CD14-positive monocyte (primary cell): ENCODE measurements around the gene TTC38. TPM values are rescaled to one million over a fixed set of nuclear protein-coding genes. Genes with fewer than 3 reads are reported as not detected.

Experiments used
- DNase-seq, 3 donors: peaks; one replicate each; pipeline ENCODE4 v3.0.0-alpha.2; 2011 to 2022
- H2AFZ ChIP-seq: 2 replicates; pipeline ENCODE4 v1.6.0; 2012; ENCODE audit warnings: mild to moderate bottlenecking, low read depth, low read length, inconsistent platforms; ENCODE audit not compliant: insufficient read depth, poor library complexity, severe bottlenecking
- H3K27ac ChIP-seq, 2 donors: 1 replicate in 1 of 2; 2 replicates in 1 of 2; pipeline ENCODE4 v1.5.1; 2012 to 2013; ENCODE audit warnings: low read length in 2 of 2, control low read depth in 1 of 2, inconsistent platforms in 1 of 2, low read depth in 1 of 2, mild to moderate bottlenecking in 1 of 2
- H3K27me3 ChIP-seq, 2 donors: one replicate each; pipeline versions ENCODE4 v1.6.0 to v1.6.1; 2011 to 2013; ENCODE audit warnings: low read length in 2 of 2; ENCODE audit not compliant: control insufficient read depth in 2 of 2, insufficient read depth in 2 of 2
- H3K36me3 ChIP-seq, 2 donors: replicated peaks in 1 of 2; 1 replicate in 1 of 2; 2 replicates in 1 of 2; pipeline versions ENCODE4 v1.5.1 to v1.6.1; 2012 to 2013; ENCODE audit warnings: low read length in 2 of 2, control low read depth in 1 of 2, inconsistent platforms in 1 of 2, mild to moderate bottlenecking in 1 of 2; ENCODE audit not compliant: insufficient read depth in 2 of 2, control insufficient read depth in 1 of 2
- H3K4me1 ChIP-seq, 2 donors: 1 replicate in 1 of 2; 2 replicates in 1 of 2; pipeline versions ENCODE4 v1.5.1 to v1.6.1; 2012 to 2013; ENCODE audit warnings: low read length in 2 of 2, control low read depth in 1 of 2, inconsistent platforms in 1 of 2, mild to moderate bottlenecking in 1 of 2, moderate library complexity in 1 of 2; ENCODE audit not compliant: insufficient read depth in 2 of 2, control insufficient read depth in 1 of 2
- H3K4me2 ChIP-seq: replicated peaks from 2 replicates; pipeline ENCODE3; 2012; ENCODE audit warnings: low read length, moderate library complexity, mild to moderate bottlenecking; ENCODE audit not compliant: poor library complexity, severe bottlenecking; ENCODE audit errors: extremely low read depth
- H3K4me3 ChIP-seq, 3 experiments: fragments of 200-600 bp in 1 of 3; sonication (generic) in 1 of 3; replicated peaks in 1 of 3; 1 replicate in 2 of 3; 2 replicates in 1 of 3; pipeline ENCODE4 v1.5.1; 2011 to 2013; ENCODE audit warnings: low read length in 3 of 3, mild to moderate bottlenecking in 3 of 3, control low read depth in 2 of 3, low read depth in 2 of 3, inconsistent platforms in 1 of 3, moderate library complexity in 1 of 3
- H3K79me2 ChIP-seq: 2 replicates; pipeline ENCODE4 v1.6.0; 2012; ENCODE audit warnings: mild to moderate bottlenecking, control low read depth, inconsistent platforms, low read length, moderate library complexity; ENCODE audit not compliant: insufficient read depth
- H3K9ac ChIP-seq: 2 replicates; pipeline ENCODE4 v1.6.0; 2017; ENCODE audit warnings: low read length, mild to moderate bottlenecking; ENCODE audit not compliant: insufficient read depth, poor library complexity, severe bottlenecking
- H3K9me3 ChIP-seq, 2 donors: replicated peaks in 1 of 2; 1 replicate in 1 of 2; 2 replicates in 1 of 2; pipeline versions ENCODE4 v1.5.1 to v1.6.1; 2012 to 2013; ENCODE audit warnings: low read length in 2 of 2, control low read depth in 1 of 2; ENCODE audit not compliant: control insufficient read depth in 1 of 2, insufficient read depth in 1 of 2
- H4K20me1 ChIP-seq: 2 replicates; pipeline ENCODE4 v1.6.0; 2012; ENCODE audit warnings: mild to moderate bottlenecking, low read length, control low read depth, moderate library complexity; ENCODE audit not compliant: insufficient read depth
- H3K27ac Mint-ChIP-seq, 7 donors: one replicate each; pipeline ENCODE4 v1.8.0; 2020; ENCODE audit warnings: mild to moderate bottlenecking in 7 of 7, mixed read lengths in 7 of 7, moderate library complexity in 6 of 7, inconsistent platforms in 2 of 7
- H3K27me3 Mint-ChIP-seq, 3 donors: one replicate each; pipeline ENCODE4 v1.8.0; 2021 to 2022; ENCODE audit warnings: low read depth in 3 of 3, mild to moderate bottlenecking in 3 of 3, mixed read lengths in 3 of 3, moderate library complexity in 3 of 3, inconsistent platforms in 1 of 3
- H3K36me3 Mint-ChIP-seq, 2 donors: one replicate each; pipeline ENCODE4 v1.8.0; 2020; ENCODE audit warnings: mixed read lengths in 2 of 2, inconsistent platforms in 1 of 2, mild to moderate bottlenecking in 1 of 2
- H3K4me1 Mint-ChIP-seq: one replicate; pipeline ENCODE4 v1.8.0; 2020; ENCODE audit warnings: mild to moderate bottlenecking, mixed read lengths
- H3K4me3 Mint-ChIP-seq, 2 donors: one replicate each; pipeline ENCODE4 v1.8.0; 2020; ENCODE audit warnings: mild to moderate bottlenecking in 2 of 2, mixed read lengths in 2 of 2, moderate library complexity in 1 of 2
- H3K9me3 Mint-ChIP-seq, 7 donors: one replicate each; pipeline ENCODE4 v1.8.0; 2020 to 2022; ENCODE audit warnings: mixed read lengths in 7 of 7, mild to moderate bottlenecking in 6 of 7, moderate library complexity in 6 of 7, inconsistent platforms in 2 of 7
- CTCF ChIP-seq: fragments of 200-600 bp; IDR thresholded peaks from one replicate; pipeline ENCODE4 v1.8.0; 2022; ENCODE audit warnings: antibody characterized with exemption, mild to moderate bottlenecking
- WGBS: methylation state at CpG from one replicate; pipeline ENCODE4 v1.1.5; 2013; ENCODE audit warnings: missing lambda C conversion rate; ENCODE audit not compliant: insufficient coverage; 5-methylcytosine and 5-hydroxymethylcytosine counted together
- intact Hi-C, 2 donors: fragments of 100-400 bp; cut with micrococcal nuclease; formaldehyde crosslinking; loops; one replicate each; pipeline versions ENCODE4 v1.15.0 to v1.15.1; 2023
- polyA plus RNA-seq, 3 donors: library from polyadenylated mRNA; depleted of rRNA in 1 of 3; unstranded in 2 of 3; stranded (reverse) in 1 of 3; fragments of 300-500 nt in 2 of 3; fragments of >200 nt in 1 of 3; fragmentation: Illumina TruSeq in 2 of 3; gene quantifications; 1 replicate in 2 of 3; 2 replicates in 1 of 3; pipeline ENCODE4 v1.2.3, GENCODE V29; 2012 to 2021

TTC38 gene
- polyA plus RNA-seq, 3 donors: 14.7 to 22.5 (median 17.0) TPM

- Mint-ChIP-seq H3K9me3 (peaks cover 5 to 11% (median 8%) of the 10 kb centered on the region in 7 donors), H3K36me3 (peaks cover 26 to 35% of the 10 kb centered on the region in 2 donors), H3K4me3 (no peak overlapping the region), H3K27me3 (peaks cover 0 to 1% (median 1%) of the 10 kb centered on the region in 3 donors), H3K27ac (peak overlapping the region in 3 of 7 donors; percentile 25 to 68 (median 46)), H3K4me1 (peaks cover 52% of the 10 kb centered on the region)
- Histone ChIP-seq H3K27me3 (no peaks in the 10 kb centered on the region), H3K4me1 (peaks cover 47 to 52% of the 10 kb centered on the region in 2 donors), H4K20me1 (no peaks in the 10 kb centered on the region), H2AFZ (no peak overlapping the region), H3K9ac (no peak overlapping the region), H3K4me2 (no peak overlapping the region), H3K79me2 (peaks cover 10% of the 10 kb centered on the region), H3K36me3 (peaks cover 7 to 22% of the 10 kb centered on the region in 2 donors), H3K9me3 (peaks cover 0 to 9% of the 10 kb centered on the region in 2 donors), H3K4me3 (no peak overlapping the region), H3K27ac (no peak overlapping the region)
- intact Hi-C loops: loop anchor here (5.0 to 10.0 kb wide), 3 partner anchors 170 to 298 kb away; no protein-coding TSS in a partner anchor
- TF ChIP-seq CTCF: no peak
- WGBS: 84% methylated on average over 14 of the region's 14 CpGs
- DNase-seq: no peak
These were observed 24.9 kb downstream of the TTC38 start for GRCh38 chr22:46292732-46293131.

- Histone ChIP-seq H3K4me1 (peaks cover 38 to 49% of the 10 kb centered on the region in 2 donors), H3K27me3 (no peaks in the 10 kb centered on the region), H3K36me3 (peaks cover 7 to 23% of the 10 kb centered on the region in 2 donors), H3K9me3 (peaks cover 0 to 9% of the 10 kb centered on the region in 2 donors), H3K79me2 (peaks cover 20% of the 10 kb centered on the region), H3K9ac (no peak overlapping the region), H4K20me1 (no peaks in the 10 kb centered on the region), H3K4me2 (no peak overlapping the region), H3K27ac (peak overlapping the region in 1 of 2 donors; percentile 41), H3K4me3 (no peak overlapping the region), H2AFZ (no peak overlapping the region)
- peak; percentile 26 to 52 (median 29) for DNase-seq
- Mint-ChIP-seq H3K36me3 (peaks cover 26 to 37% of the 10 kb centered on the region in 2 donors), H3K4me3 (peak overlapping the region in 1 of 2 donors; percentile 4), H3K9me3 (peaks cover 5 to 11% (median 8%) of the 10 kb centered on the region in 7 donors), H3K27ac (peak overlapping the region in 6 of 7 donors; percentile 41 to 70 (median 58)), H3K4me1 (peaks cover 48% of the 10 kb centered on the region), H3K27me3 (peaks cover 0 to 1% (median 1%) of the 10 kb centered on the region in 3 donors)
- WGBS: 39% methylated on average over 10 of the region's 11 CpGs
- intact Hi-C loops: loop anchor here (5.0 to 10.0 kb wide), 3 partner anchors 171 to 299 kb away; no protein-coding TSS in a partner anchor
- no peak for TF ChIP-seq CTCF
These were observed 25.9 kb downstream of the TTC38 start for GRCh38 chr22:46293577-46294260.
